ENCODE data around the gene PTK7.

Gene PTK7

GRCh38 chr6:43086022-43086658, 10.0 kb downstream of the PTK7 start:
- TF ChIP-seq FOXP2 (optimal IDR thresholded peaks at IDR 0.05; ENCODE audit: borderline replicate concordance, extremely low read depth, extremely low read length, insufficient read depth) = no peak
- TF ChIP-seq TAF1 (IDR thresholded peaks at IDR 0.05; ENCODE audit: borderline replicate concordance, insufficient read depth, low read length) = no peak
- no peak for TF ChIP-seq SIN3A (IDR thresholded peaks at IDR 0.05; ENCODE audit: borderline replicate concordance, insufficient read depth, low read length)
- no peak for TF ChIP-seq POLR2AphosphoS5 (IDR thresholded peaks at IDR 0.05; ENCODE audit: low read depth, low read length)
- TF ChIP-seq REST (IDR thresholded peaks at IDR 0.05; ENCODE audit: insufficient read depth in 1 of 2, low read depth in 2 of 2, low read length in 2 of 2) = no peak

GRCh38 chr6:43088654-43089056, 12.5 kb downstream of the PTK7 start:
- TF ChIP-seq REST (IDR thresholded peaks at IDR 0.05; ENCODE audit: insufficient read depth in 1 of 2, low read depth in 2 of 2, low read length in 2 of 2) (no peak), FOXP2 (optimal IDR thresholded peaks at IDR 0.05; ENCODE audit: borderline replicate concordance, extremely low read depth, extremely low read length, insufficient read depth) (no peak), POLR2AphosphoS5 (IDR thresholded peaks at IDR 0.05; ENCODE audit: low read depth, low read length) (no peak), SIN3A (IDR thresholded peaks at IDR 0.05; ENCODE audit: borderline replicate concordance, insufficient read depth, low read length) (no peak), TAF1 (IDR thresholded peaks at IDR 0.05; ENCODE audit: borderline replicate concordance, insufficient read depth, low read length) (no peak)

GRCh38 chr6:43089467-43089866, 13.4 kb downstream of the PTK7 start:
- TF ChIP-seq FOXP2 (optimal IDR thresholded peaks at IDR 0.05; ENCODE audit: borderline replicate concordance, extremely low read depth, extremely low read length, insufficient read depth) (no peak), REST (IDR thresholded peaks at IDR 0.05; ENCODE audit: insufficient read depth in 1 of 2, low read depth in 2 of 2, low read length in 2 of 2) (no peak), SIN3A (IDR thresholded peaks at IDR 0.05; ENCODE audit: borderline replicate concordance, insufficient read depth, low read length) (no peak), TAF1 (IDR thresholded peaks at IDR 0.05; ENCODE audit: borderline replicate concordance, insufficient read depth, low read length) (no peak), POLR2AphosphoS5 (IDR thresholded peaks at IDR 0.05; ENCODE audit: low read depth, low read length) (no peak)

- TF ChIP-seq FOXP2 (optimal IDR thresholded peaks at IDR 0.05; ENCODE audit: borderline replicate concordance, extremely low read depth, extremely low read length, insufficient read depth) (no peak), TAF1 (IDR thresholded peaks at IDR 0.05; ENCODE audit: borderline replicate concordance, insufficient read depth, low read length) (no peak), SIN3A (IDR thresholded peaks at IDR 0.05; ENCODE audit: borderline replicate concordance, insufficient read depth, low read length) (no peak), POLR2AphosphoS5 (IDR thresholded peaks at IDR 0.05; ENCODE audit: low read depth, low read length) (no peak), REST (IDR thresholded peaks at IDR 0.05; ENCODE audit: insufficient read depth in 1 of 2, low read depth in 2 of 2, low read length in 2 of 2) (no peak)
These were observed 13.9 kb downstream of the PTK7 start for GRCh38 chr6:43089874-43090558.

Measured in PFSK-1 (cell line).